Measurements from ENCODE around the gene CUL7.
A peak's percentile ranks its signal among the peaks of the same experiment; 100 is the strongest.

Gene CUL7

DNA sequence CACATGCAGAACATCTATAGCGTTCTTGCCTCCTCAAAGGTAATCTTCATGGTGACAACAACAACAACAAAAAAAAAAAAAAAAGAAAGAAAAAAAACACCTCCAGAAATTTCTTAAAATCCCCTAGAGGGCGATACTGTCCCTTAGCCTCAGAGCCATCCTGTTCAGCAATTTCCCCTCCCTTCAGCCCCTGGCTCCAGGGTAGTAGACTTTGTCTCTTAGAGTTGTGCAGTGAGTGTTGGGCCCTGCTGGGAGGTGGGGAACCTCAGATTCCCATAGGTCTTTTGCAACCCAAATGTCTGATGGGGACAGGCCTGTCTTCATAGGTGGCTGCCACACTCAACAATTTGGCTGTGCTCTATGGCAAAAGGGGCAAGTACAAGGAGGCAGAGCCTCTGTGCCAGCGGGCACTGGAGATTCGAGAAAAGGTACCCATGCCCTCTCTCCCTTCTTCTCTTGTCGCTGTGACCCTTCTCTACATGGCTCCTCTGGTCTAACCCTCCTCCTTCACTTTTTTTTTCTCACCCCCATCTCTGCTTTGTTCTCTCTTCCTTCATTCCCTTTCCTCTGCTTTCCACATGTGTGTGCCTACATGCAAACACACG is 16.5 kb upstream of the CUL7 start:
- TF ChIP-seq CTCF (conservative IDR thresholded peaks at IDR 0.05; ENCODE audit: control insufficient read depth, insufficient read depth, low read depth, low read length), result peak; percentile 75
- peak; percentile 78 for DNase-seq (ENCODE audit: low read depth)
- no peak overlapping the region for H3K4me3 ChIP-seq (ENCODE audit: control insufficient read depth, low read depth, low read length)

GRCh38 chr6:43062818-43063217 is 9.2 kb upstream of the CUL7 start:
- TF ChIP-seq CTCF (conservative IDR thresholded peaks at IDR 0.05; ENCODE audit: control insufficient read depth, insufficient read depth, low read depth, low read length), result no peak
- no peak for DNase-seq (ENCODE audit: low read depth)
- no peak overlapping the region for H3K4me3 ChIP-seq (ENCODE audit: control insufficient read depth, low read depth, low read length)

- TF ChIP-seq CTCF (conservative IDR thresholded peaks at IDR 0.05; ENCODE audit: control insufficient read depth, insufficient read depth, low read depth, low read length), result no peak
- H3K4me3 ChIP-seq (ENCODE audit: control insufficient read depth, low read depth, low read length), result no peak overlapping the region
- no peak for DNase-seq (ENCODE audit: low read depth)
These were observed 8.2 kb upstream of the CUL7 start for GRCh38 chr6:43061861-43062260.

- TF ChIP-seq CTCF (conservative IDR thresholded peaks at IDR 0.05; ENCODE audit: control insufficient read depth, insufficient read depth, low read depth, low read length), result no peak
- no peak for DNase-seq (ENCODE audit: low read depth)
- H3K4me3 ChIP-seq (ENCODE audit: control insufficient read depth, low read depth, low read length), result no peak overlapping the region
These were observed 7.3 kb upstream of the CUL7 start for GRCh38 chr6:43060755-43061633.

GRCh38 chr6:43060034-43060754 is 6.5 kb upstream of the CUL7 start:
- no peak for DNase-seq (ENCODE audit: low read depth)
- no peak for TF ChIP-seq CTCF (conservative IDR thresholded peaks at IDR 0.05; ENCODE audit: control insufficient read depth, insufficient read depth, low read depth, low read length)
- peak overlapping the region; percentile 67 for H3K4me3 ChIP-seq (ENCODE audit: control insufficient read depth, low read depth, low read length)

GRCh38 chr6:43059168-43060033 is 5.8 kb upstream of the CUL7 start, which contains the start of the genes KLC4 and MRPL2:
KLC4 (plus strand) TSS chr6:43059631; CDS start chr6:43061336, 1,705 bp downstream.
MRPL2 (minus strand) TSS chr6:43059434; CDS start chr6:43059381, 53 bp downstream.
- TF ChIP-seq CTCF (conservative IDR thresholded peaks at IDR 0.05; ENCODE audit: control insufficient read depth, insufficient read depth, low read depth, low read length), result no peak
- peak within 1 kb of the TSS; percentile 67 for H3K4me3 ChIP-seq (ENCODE audit: control insufficient read depth, low read depth, low read length)
- DNase-seq (ENCODE audit: low read depth), result peak; percentile 98

All from fibroblast of mammary gland (primary cell).